AG09309 (cell line): ENCODE data around the gene PTPN2.

Experiments used
- DNase-seq: peaks from one replicate; pipeline ENCODE4 v3.0.0-alpha.2; 2010; ENCODE audit warnings: low read depth
- H3K4me3 ChIP-seq: 2 replicates; pipeline ENCODE4 v1.5.1; 2011; ENCODE audit warnings: mild to moderate bottlenecking, low read depth, low read length, moderate library complexity; ENCODE audit not compliant: control insufficient read depth
- TF ChIP-seq, protein P1 (sequence below): IDR thresholded peaks from 2 replicates; pipeline ENCODE4 v1.5.1; 2011; ENCODE audit warnings: mild to moderate bottlenecking, low read depth, low read length, inconsistent platforms; ENCODE audit not compliant: insufficient read depth, control insufficient read depth; ENCODE audit errors: missing control alignments

Gene PTPN2

DNA sequence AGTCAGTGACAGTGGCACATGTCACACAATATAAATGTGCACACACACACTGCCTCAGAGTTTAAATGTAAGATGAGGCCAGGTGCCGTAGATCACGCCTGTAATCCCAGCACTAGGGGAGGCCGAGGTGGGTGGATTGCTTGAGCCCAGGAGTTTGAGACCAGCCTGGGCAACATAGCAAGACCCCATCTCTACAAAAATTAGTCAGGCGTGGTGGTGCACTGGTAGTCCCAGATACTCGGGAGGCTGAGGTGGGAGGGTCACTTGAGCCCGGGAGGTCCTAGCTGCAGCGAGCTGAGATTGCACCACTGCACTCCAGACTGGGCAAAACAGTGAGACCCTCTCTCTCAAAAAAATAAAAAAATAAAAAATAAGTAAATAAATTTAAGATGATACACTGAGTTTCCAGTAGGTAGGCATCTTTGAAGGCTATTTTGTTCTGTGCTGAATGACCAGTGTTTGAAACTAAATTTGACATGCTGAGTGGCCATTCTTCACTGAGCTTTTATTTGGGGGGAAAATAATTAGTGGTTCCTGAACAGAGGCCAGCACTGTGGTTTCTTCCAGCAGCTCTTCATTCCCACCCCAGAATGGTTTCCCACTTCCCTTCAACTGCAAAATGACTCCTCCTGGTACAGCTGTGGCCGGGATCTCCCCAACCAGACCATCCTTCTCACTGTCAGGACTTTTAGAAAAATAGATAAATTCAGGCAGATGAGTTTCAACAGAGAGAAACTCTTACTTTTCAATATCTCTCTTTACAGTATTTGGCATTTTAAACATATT lies 136.3 kb downstream of the PTPN2 start:
- no peak overlapping the region for H3K4me3 ChIP-seq
- TF ChIP-seq, protein P1, sequence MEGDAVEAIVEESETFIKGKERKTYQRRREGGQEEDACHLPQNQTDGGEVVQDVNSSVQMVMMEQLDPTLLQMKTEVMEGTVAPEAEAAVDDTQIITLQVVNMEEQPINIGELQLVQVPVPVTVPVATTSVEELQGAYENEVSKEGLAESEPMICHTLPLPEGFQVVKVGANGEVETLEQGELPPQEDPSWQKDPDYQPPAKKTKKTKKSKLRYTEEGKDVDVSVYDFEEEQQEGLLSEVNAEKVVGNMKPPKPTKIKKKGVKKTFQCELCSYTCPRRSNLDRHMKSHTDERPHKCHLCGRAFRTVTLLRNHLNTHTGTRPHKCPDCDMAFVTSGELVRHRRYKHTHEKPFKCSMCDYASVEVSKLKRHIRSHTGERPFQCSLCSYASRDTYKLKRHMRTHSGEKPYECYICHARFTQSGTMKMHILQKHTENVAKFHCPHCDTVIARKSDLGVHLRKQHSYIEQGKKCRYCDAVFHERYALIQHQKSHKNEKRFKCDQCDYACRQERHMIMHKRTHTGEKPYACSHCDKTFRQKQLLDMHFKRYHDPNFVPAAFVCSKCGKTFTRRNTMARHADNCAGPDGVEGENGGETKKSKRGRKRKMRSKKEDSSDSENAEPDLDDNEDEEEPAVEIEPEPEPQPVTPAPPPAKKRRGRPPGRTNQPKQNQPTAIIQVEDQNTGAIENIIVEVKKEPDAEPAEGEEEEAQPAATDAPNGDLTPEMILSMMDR, result no peak
- DNase-seq, result no peak

DNA sequence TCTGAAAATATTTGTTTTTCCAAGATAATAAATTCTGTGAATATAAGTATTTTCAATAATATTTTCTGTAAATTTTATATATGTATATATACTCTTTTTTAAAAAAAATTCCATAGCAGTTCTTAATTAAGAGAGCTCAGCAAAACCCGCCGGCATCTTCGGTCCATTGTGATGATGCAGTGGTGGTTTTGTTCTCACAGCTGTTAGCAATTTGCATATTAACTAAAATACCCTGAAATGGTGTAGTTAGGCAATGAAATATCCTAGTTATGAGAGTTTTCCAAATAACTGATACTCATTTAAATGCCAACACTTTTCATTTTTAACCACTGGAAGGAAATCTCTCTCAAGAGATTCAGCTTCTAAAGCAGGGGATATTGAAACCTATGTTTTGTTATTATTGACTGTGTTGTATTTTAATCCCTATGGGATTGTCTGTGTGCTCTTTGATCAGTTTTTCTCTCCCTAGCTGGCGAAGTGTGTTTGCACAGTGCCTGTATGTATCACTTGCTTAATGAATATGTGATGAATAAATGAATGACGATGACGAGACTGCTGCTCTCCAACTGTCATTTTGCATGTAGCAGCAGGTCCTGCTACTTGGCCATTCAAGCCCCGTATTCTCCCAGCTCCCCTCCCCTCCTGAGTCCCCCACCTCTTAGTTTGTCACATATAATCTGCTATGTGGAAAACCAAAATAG lies 138.8 kb downstream of the PTPN2 start:
- TF ChIP-seq, protein P1, result no peak
- no peak overlapping the region for H3K4me3 ChIP-seq

DNA sequence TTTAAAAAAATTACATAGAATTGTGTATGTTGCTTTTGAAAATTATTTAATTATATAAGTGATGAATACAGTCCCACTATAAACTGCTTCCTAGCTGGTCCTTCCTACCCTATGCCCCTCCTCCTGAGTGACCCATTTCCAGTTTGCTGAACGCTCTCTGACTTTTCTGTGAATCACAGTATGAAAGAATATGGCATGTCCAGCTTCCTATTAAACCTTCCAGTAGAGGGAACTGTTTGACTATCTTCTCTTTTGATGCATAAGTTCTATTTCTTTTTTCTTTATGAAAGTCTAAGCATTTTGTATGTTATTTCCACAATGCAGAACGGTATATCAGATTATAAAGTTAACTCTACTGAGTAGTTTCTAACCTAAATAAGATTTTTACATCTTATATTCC lies 139.9 kb downstream of the PTPN2 start:
- TF ChIP-seq, protein P1, result peak; percentile 50
- no peak overlapping the region for H3K4me3 ChIP-seq
- peak; percentile 33 for DNase-seq

More for the DNA sequence above, 138.8 kb downstream of the PTPN2 start:
- no peak for DNase-seq

DNA sequence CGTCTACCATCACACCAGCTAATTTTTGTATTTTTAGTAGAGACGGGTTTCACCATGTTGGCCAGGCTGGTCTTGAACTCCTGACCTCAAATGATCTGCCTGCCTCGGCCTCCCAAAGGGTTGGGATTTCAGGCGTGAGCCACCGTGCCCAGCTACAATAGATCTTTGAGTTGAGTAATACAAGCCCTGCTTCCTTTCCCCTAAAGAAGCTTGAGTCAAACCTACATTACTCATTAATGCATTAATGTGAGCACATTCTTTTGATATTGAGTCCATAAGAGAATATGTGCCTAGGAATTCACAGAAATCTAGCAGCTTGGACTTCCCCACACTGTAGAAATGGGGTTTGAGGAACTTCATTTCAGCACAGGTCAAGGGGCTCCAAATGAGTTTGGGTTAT lies 141.6 kb downstream of the PTPN2 start:
- no peak overlapping the region for H3K4me3 ChIP-seq
- TF ChIP-seq, protein P1, result no peak
- DNase-seq, result peak; percentile 27
